Spleen (tissue), 7 donors: ENCODE data around the gene ADPRH.

ENCODE experiments used
- POLR2A ChIP-seq, 3 donors: fragments of 450-650 bp; IDR thresholded peaks; one replicate each; pipeline ENCODE4 v1.5.1; 2017; ENCODE audit warnings: antibody characterized with exemption in 3 of 3, mild to moderate bottlenecking in 1 of 3
- POLR2AphosphoS5 ChIP-seq, 3 donors: sonication (generic); formaldehyde crosslinking; IDR thresholded peaks; one replicate each; pipeline ENCODE4 v1.5.1; 2017; ENCODE audit warnings: antibody characterized with exemption in 3 of 3
- TF ChIP-seq, protein P1 (sequence below), 11 experiments: fragments of 200-600 bp in 7 of 11; fragments of 450-650 bp in 4 of 11; sonication (generic) in 4 of 11; IDR thresholded peaks in 8 of 11; conservative IDR thresholded peaks in 3 of 11; 1 replicate in 7 of 11; 2 replicates in 4 of 11; pipeline versions ENCODE4 v1.4.0 to v1.8.0; 2016 to 2021; ENCODE audit warnings: antibody characterized with exemption in 11 of 11, inconsistent platforms in 4 of 11, mild to moderate bottlenecking in 1 of 11
- donor health status: DM: no; HTN: no; CAD: no; lungs with moderate emphysema.
- donor health status: DM: no; HTN: no; CAD: no.
- donor health status: DM: no; HTN: no; CAD: no.

DNA sequence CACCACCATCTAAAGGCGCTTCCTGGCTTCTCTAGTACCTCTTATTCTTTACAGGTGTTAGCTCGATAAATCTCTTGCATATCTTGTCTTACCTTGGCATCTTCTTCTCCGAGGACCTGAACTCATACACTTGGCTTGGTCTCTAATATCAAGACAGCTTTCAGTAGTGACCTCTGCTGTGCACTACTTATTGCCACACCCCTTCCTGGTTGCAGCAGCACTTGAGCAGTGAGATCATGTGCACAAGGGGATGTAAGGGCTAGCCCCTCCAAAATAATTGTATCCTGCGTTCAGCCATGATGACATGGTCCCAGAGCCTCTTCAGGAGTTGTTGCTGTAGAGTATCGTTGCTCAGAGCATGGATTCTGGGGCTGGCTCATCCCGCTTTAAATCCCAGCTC lies 17.1 kb downstream of the ADPRH start:
- TF ChIP-seq, protein P1, sequence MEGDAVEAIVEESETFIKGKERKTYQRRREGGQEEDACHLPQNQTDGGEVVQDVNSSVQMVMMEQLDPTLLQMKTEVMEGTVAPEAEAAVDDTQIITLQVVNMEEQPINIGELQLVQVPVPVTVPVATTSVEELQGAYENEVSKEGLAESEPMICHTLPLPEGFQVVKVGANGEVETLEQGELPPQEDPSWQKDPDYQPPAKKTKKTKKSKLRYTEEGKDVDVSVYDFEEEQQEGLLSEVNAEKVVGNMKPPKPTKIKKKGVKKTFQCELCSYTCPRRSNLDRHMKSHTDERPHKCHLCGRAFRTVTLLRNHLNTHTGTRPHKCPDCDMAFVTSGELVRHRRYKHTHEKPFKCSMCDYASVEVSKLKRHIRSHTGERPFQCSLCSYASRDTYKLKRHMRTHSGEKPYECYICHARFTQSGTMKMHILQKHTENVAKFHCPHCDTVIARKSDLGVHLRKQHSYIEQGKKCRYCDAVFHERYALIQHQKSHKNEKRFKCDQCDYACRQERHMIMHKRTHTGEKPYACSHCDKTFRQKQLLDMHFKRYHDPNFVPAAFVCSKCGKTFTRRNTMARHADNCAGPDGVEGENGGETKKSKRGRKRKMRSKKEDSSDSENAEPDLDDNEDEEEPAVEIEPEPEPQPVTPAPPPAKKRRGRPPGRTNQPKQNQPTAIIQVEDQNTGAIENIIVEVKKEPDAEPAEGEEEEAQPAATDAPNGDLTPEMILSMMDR (IDR thresholded peaks at IDR 0.05 in 8 of 11, conservative IDR thresholded peaks at IDR 0.05 in 3 of 11): no peak
- no peak for TF ChIP-seq POLR2A (IDR thresholded peaks at IDR 0.05)
- no peak for TF ChIP-seq POLR2AphosphoS5 (IDR thresholded peaks at IDR 0.05)
